ENCODE measurements around the gene KIAA0753. TPM values are rescaled to one million over a fixed set of nuclear protein-coding genes. Genes with fewer than 3 reads are reported as not detected.

KIAA0753 gene
- total RNA-seq, 1 experiment from 2014 or later, result 18.3 TPM

- no peak overlapping the region for H3K9ac ChIP-seq (ENCODE audit: low read length)
- no peaks in the 10 kb centered on the region for H3K36me3 ChIP-seq (ENCODE audit: control insufficient read depth in 1 of 2, insufficient read depth in 2 of 2, low read length in 2 of 2)
- no TSS peak for BruUV-seq (replicated peaks)
- no peak overlapping the region for H3K4me2 ChIP-seq (ENCODE audit: low read length)
- H3K27me3 ChIP-seq (ENCODE audit: insufficient read depth, low read length), result no peaks in the 10 kb centered on the region
- TF ChIP-seq RAD21 (IDR thresholded peaks at IDR 0.05; ENCODE audit: low read depth) (no peak), CBX3 (IDR thresholded peaks at IDR 0.05; ENCODE audit: low read depth) (no peak), CTCF (IDR thresholded peaks at IDR 0.05 in 2 of 3, conservative IDR thresholded peaks at IDR 0.05 in 1 of 3; ENCODE audit: borderline replicate concordance in 1 of 3, insufficient read depth in 1 of 3, low read depth in 2 of 3, low read length in 2 of 3) (no peak), ATF3 (IDR thresholded peaks at IDR 0.05) (no peak), SRF (IDR thresholded peaks at IDR 0.05; ENCODE audit: low read depth) (no peak), REST (IDR thresholded peaks at IDR 0.05; ENCODE audit: low read depth) (no peak), SIN3A (IDR thresholded peaks at IDR 0.05; ENCODE audit: low read depth) (no peak), POLR2A (IDR thresholded peaks at IDR 0.05; ENCODE audit: borderline replicate concordance, extremely low read depth, insufficient read depth, insufficient read length) (no peak), MAX (IDR thresholded peaks at IDR 0.05) (no peak), CEBPB (IDR thresholded peaks at IDR 0.05; ENCODE audit: low read depth) (no peak), FOSL1 (IDR thresholded peaks at IDR 0.05; ENCODE audit: low read depth) (no peak)
- no peaks in the 10 kb centered on the region for H3K9me3 ChIP-seq (ENCODE audit: control insufficient read depth in 1 of 2, insufficient read depth in 1 of 2, low read depth in 1 of 2, low read length in 2 of 2)
- H3K4me3 ChIP-seq (replicated peaks in 1 of 2; ENCODE audit: low read depth in 1 of 2, low read length in 2 of 2), result no peak overlapping the region
- DNase-seq (ENCODE audit: low read depth, low spot score) (no peak), ATAC-seq (no peak)
- RAD21 ChIA-PET (ENCODE audit: low non-redundant PET in 1 of 2, low total read pairs in 2 of 2, uncharacterized antibody in 2 of 2, unreplicated experiment in 2 of 2), result no interaction called here
- H2AFZ ChIP-seq (ENCODE audit: low read depth, low read length, poor library complexity, severe bottlenecking), result no peak overlapping the region
- no peaks in the 10 kb centered on the region for H4K20me1 ChIP-seq (ENCODE audit: insufficient read depth)
- no peak overlapping the region for H3K27ac ChIP-seq (ENCODE audit: low read depth, low read length)
- POLR2A ChIA-PET, result no interaction called here
- peaks cover 12% of the 10 kb centered on the region for H3K79me2 ChIP-seq (ENCODE audit: insufficient read depth, low read length)
- CTCF ChIA-PET, result no interaction called here
- intact Hi-C loops (cut with micrococcal nuclease), result no loop called here
- peaks cover 5 to 17% of the 10 kb centered on the region in 2 experiments; a peak in 3 of 4 replicates for H3K4me1 ChIP-seq (ENCODE audit: control insufficient read depth in 1 of 2, insufficient read depth in 2 of 2, low read length in 2 of 2)
- H3K9me2 ChIP-seq (ENCODE audit: insufficient read depth), result no peaks in the 10 kb centered on the region
Measured at GRCh38 chr17:6654841-6655731, 14.6 kb upstream of the KIAA0753 start.
